GM18951 (cell line): Measurements from ENCODE around the gene WFDC1.

Experiments
- POLR2A ChIP-seq: IDR thresholded peaks from 4 replicates; pipeline ENCODE4 v1.6.1; 2011; ENCODE audit warnings: mild to moderate bottlenecking; ENCODE audit not compliant: insufficient read length, insufficient read depth; ENCODE audit errors: extremely low read depth
- in situ Hi-C: fragments of 300-500 bp; cut with MboI; formaldehyde crosslinking; loops from one replicate; pipeline ENCODE4 v1.12.0; 2022; ENCODE audit warnings: low sequenced_read_pairs, mixed read lengths, inconsistent platforms; ENCODE audit not compliant: unreplicated experiment

WFDC1 gene

GRCh38 chr16:84262939-84263338, 31.7 kb upstream of the WFDC1 start:
- in situ Hi-C loops = no loop called here

GRCh38 chr16:84266451-84266850, 28.2 kb upstream of the WFDC1 start:
- in situ Hi-C loops = no loop called here
- TF ChIP-seq POLR2A = no peak

More at GRCh38 chr16:84262939-84263338, 31.7 kb upstream of the WFDC1 start:
- TF ChIP-seq POLR2A = no peak

- TF ChIP-seq POLR2A = no peak
- in situ Hi-C loops = no loop called here
Measured at GRCh38 chr16:84267380-84267779, 27.3 kb upstream of the WFDC1 start.

- in situ Hi-C loops = no loop called here
- no peak for TF ChIP-seq POLR2A
Measured at GRCh38 chr16:84268291-84269040, 26.2 kb upstream of the WFDC1 start.

GRCh38 chr16:84270071-84270470, 24.6 kb upstream of the WFDC1 start:
- no peak for TF ChIP-seq POLR2A
- in situ Hi-C loops = loop anchor here (10.0 kb wide), 1 partner anchor 355 kb away; no protein-coding TSS in a partner anchor

GRCh38 chr16:84270531-84270930, 24.1 kb upstream of the WFDC1 start:
- no peak for TF ChIP-seq POLR2A
- in situ Hi-C loops = loop anchor here (10.0 kb wide), 1 partner anchor 354 kb away; no protein-coding TSS in a partner anchor

GRCh38 chr16:84271037-84271436, 23.6 kb upstream of the WFDC1 start:
- in situ Hi-C loops = loop anchor here (10.0 kb wide), 1 partner anchor 354 kb away; no protein-coding TSS in a partner anchor
- TF ChIP-seq POLR2A = no peak

- TF ChIP-seq POLR2A = no peak
- in situ Hi-C loops = loop anchor here (10.0 kb wide), 1 partner anchor 353 kb away; no protein-coding TSS in a partner anchor
Measured at GRCh38 chr16:84271866-84272265, 22.8 kb upstream of the WFDC1 start.

- no peak for TF ChIP-seq POLR2A
- in situ Hi-C loops = loop anchor here (10.0 kb wide), 1 partner anchor 352 kb away; no protein-coding TSS in a partner anchor
Measured at GRCh38 chr16:84272740-84273320, 21.8 kb upstream of the WFDC1 start.

- in situ Hi-C loops = loop anchor here (10.0 kb wide), 1 partner anchor 350 kb away; no protein-coding TSS in a partner anchor
- TF ChIP-seq POLR2A = no peak
Measured at GRCh38 chr16:84274515-84274914, 20.2 kb upstream of the WFDC1 start.

GRCh38 chr16:84275585-84276151, 19.0 kb upstream of the WFDC1 start:
- in situ Hi-C loops = loop anchor here (10.0 to 25.0 kb wide), 2 partner anchors 212 to 349 kb away; no protein-coding TSS in a partner anchor
- no peak for TF ChIP-seq POLR2A

- in situ Hi-C loops = loop anchor here (10.0 to 25.0 kb wide), 2 partner anchors 210 to 347 kb away; no protein-coding TSS in a partner anchor
Measured at GRCh38 chr16:84277244-84277823, 17.3 kb upstream of the WFDC1 start.

GRCh38 chr16:84278333-84278732, 16.3 kb upstream of the WFDC1 start:
- no peak for TF ChIP-seq POLR2A
- in situ Hi-C loops = loop anchor here (10.0 to 25.0 kb wide), 2 partner anchors 209 to 346 kb away; no protein-coding TSS in a partner anchor

More at GRCh38 chr16:84277244-84277823, 17.3 kb upstream of the WFDC1 start:
- no peak for TF ChIP-seq POLR2A
